Caco-2 (cell line): ENCODE results near the gene NHLRC4. TPM values are rescaled to one million over a fixed set of nuclear protein-coding genes. Genes with fewer than 3 reads are reported as not detected.

Experiments
- BruUV-seq: library from RNA; stranded (reverse); fragments of 400-500 nt; replicated peaks from 2 replicates; lab custom pipeline; 2021; lab: Mats Ljungman, UMichigan
- CTCF ChIA-PET: fragments of 300-600 bp; sonication (Branson Sonifier 250); formaldehyde crosslinking; loops from one replicate; lab custom pipeline; 2022; ENCODE audit warnings: antibody characterized with exemption; lab: Charles Lee
- POLR2A ChIA-PET: fragments of 300-600 bp; sonication (Branson Sonifier 250); formaldehyde crosslinking; loops from one replicate; lab custom pipeline; 2022; ENCODE audit warnings: antibody characterized with exemption; lab: Charles Lee
- DNase-seq, 2 experiments: peaks; one replicate each; pipeline versions ENCODE4 v3.0.0 to v3.0.0-alpha.2; 2020 to 2022
- H3K27me3 ChIP-seq: replicated peaks from 2 replicates; pipeline ENCODE4 v1.6.0; 2011; ENCODE audit warnings: low read length; ENCODE audit not compliant: control insufficient read depth, insufficient read depth
- H3K36me3 ChIP-seq: 2 replicates; pipeline ENCODE4 v1.5.1; 2011; ENCODE audit warnings: low read length; ENCODE audit not compliant: control insufficient read depth, insufficient read depth
- H3K4me1 ChIP-seq: fragments of 250-450 bp; sonication (Bioruptor Pico); 2 replicates; pipeline ENCODE4 v1.5.1; 2020; ENCODE audit warnings: mild to moderate bottlenecking
- H3K4me3 ChIP-seq: 2 replicates; pipeline ENCODE4 v1.5.1; 2011; ENCODE audit warnings: low read depth, mild to moderate bottlenecking, control low read depth, low read length
- H3K9me3 ChIP-seq: fragments of 250-450 bp; sonication (Bioruptor Pico); 2 replicates; pipeline ENCODE4 v1.5.1; 2020; ENCODE audit warnings: mild to moderate bottlenecking, moderate library complexity
- H3K27ac Mint-ChIP-seq: one replicate; pipeline ENCODE4 v1.8.0; 2022; ENCODE audit warnings: mixed read lengths; ENCODE audit not compliant: unreplicated experiment
- H3K27me3 Mint-ChIP-seq: one replicate; pipeline ENCODE4 v1.8.0; 2022; ENCODE audit warnings: mixed read lengths; ENCODE audit not compliant: insufficient read depth, unreplicated experiment
- H3K36me3 Mint-ChIP-seq: one replicate; pipeline ENCODE4 v1.8.0; 2022; ENCODE audit warnings: mild to moderate bottlenecking, mixed read lengths; ENCODE audit not compliant: insufficient read depth, unreplicated experiment
- H3K4me1 Mint-ChIP-seq: one replicate; pipeline ENCODE4 v1.8.0; 2022; ENCODE audit warnings: low read depth, mixed read lengths; ENCODE audit not compliant: unreplicated experiment
- H3K4me3 Mint-ChIP-seq: one replicate; pipeline ENCODE4 v1.8.0; 2022; ENCODE audit warnings: mild to moderate bottlenecking, moderate library complexity, mixed read lengths; ENCODE audit not compliant: unreplicated experiment
- H3K9me3 Mint-ChIP-seq: one replicate; pipeline ENCODE4 v1.8.0; 2022; ENCODE audit warnings: mixed read lengths; ENCODE audit not compliant: unreplicated experiment
- intact Hi-C: fragments of 100-400 bp; cut with micrococcal nuclease; formaldehyde crosslinking; loops from one replicate; pipeline ENCODE4 v1.10.0; 2022; ENCODE audit not compliant: unreplicated experiment
- total RNA-seq: library from RNA; stranded (reverse); gene quantifications from 2 replicates; pipeline ENCODE4 v1.2.3, GENCODE V29; 2022
- TF ChIP-seq, protein P1 (sequence below), 2 experiments: fragments of 200-600 bp in 1 of 2; IDR thresholded peaks; 1 replicate in 1 of 2; 2 replicates in 1 of 2; pipeline versions ENCODE4 v1.5.1 to v1.8.0; 2011 to 2022; ENCODE audit warnings: antibody characterized with exemption in 1 of 2, control low read depth in 1 of 2, inconsistent platforms in 1 of 2, low read depth in 1 of 2, low read length in 1 of 2, mild to moderate bottlenecking in 1 of 2, moderate library complexity in 1 of 2; ENCODE audit not compliant: insufficient read depth in 1 of 2, severe bottlenecking in 1 of 2, unreplicated experiment in 1 of 2

The NHLRC4 gene
- total RNA-seq, 1 experiment from 2014 or later: not detected

DNA sequence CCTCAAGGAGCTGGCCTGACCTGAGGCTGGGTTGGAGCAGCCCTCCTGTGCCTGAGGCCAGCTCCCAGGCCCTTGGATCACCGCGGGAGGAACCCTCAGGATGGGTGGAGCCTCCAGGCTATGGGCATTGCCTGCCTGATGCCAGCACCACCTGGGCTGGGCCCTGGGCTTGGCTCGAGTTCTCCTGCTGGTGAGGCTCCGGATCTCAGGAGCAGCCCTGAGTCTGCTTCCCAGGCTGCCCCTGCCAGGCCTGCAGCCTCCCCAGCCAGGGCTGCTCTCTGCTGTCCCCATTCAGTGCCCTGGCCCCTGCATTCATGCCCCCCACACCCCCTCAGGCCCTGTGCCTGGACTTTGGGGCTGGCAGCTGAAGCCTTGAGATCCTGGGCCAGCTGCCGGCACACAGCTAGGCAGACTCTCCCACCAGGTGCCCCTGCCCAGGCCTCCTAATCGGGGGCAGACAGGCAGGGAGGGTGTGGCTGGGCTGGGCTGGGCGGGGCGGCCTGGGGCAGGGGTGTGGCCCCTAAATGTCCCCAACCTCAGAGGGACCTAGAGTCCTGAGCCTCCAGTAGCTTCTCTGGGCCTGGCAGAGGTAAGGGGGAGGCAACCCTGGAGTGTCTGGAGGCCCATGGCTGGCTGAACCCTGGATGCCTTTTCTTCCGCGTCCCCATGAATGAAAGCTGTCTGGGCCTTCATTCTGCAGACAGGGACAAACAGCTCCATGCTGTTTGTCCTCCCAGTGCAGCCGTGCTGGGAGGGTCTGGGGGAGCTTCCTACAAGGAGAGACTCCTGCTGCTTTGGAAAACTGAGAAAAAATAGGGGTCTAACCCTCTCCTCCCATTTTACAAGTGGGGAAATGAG, 1.8 kb downstream of the NHLRC4 start:
- peaks cover 9% of the 10 kb centered on the region; the same call in 1 of the 2 replicates for H3K4me1 ChIP-seq
- H3K4me3 ChIP-seq: peak overlapping the region; percentile 59
- no peaks in the 10 kb centered on the region for H3K36me3 ChIP-seq
- H3K4me3 Mint-ChIP-seq: peak overlapping the region; percentile 75
- TF ChIP-seq, protein P1, sequence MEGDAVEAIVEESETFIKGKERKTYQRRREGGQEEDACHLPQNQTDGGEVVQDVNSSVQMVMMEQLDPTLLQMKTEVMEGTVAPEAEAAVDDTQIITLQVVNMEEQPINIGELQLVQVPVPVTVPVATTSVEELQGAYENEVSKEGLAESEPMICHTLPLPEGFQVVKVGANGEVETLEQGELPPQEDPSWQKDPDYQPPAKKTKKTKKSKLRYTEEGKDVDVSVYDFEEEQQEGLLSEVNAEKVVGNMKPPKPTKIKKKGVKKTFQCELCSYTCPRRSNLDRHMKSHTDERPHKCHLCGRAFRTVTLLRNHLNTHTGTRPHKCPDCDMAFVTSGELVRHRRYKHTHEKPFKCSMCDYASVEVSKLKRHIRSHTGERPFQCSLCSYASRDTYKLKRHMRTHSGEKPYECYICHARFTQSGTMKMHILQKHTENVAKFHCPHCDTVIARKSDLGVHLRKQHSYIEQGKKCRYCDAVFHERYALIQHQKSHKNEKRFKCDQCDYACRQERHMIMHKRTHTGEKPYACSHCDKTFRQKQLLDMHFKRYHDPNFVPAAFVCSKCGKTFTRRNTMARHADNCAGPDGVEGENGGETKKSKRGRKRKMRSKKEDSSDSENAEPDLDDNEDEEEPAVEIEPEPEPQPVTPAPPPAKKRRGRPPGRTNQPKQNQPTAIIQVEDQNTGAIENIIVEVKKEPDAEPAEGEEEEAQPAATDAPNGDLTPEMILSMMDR (IDR thresholded peaks at IDR 0.05; ENCODE audit: insufficient read depth in 1 of 2, low read depth in 1 of 2, low read length in 1 of 2, severe bottlenecking in 1 of 2, unreplicated experiment in 1 of 2): no peak
- peaks cover 5% of the 10 kb centered on the region for H3K36me3 Mint-ChIP-seq
- no peaks in the 10 kb centered on the region for H3K27me3 ChIP-seq
- H3K9me3 Mint-ChIP-seq: no peaks in the 10 kb centered on the region
- no TSS peak for BruUV-seq
- CTCF ChIA-PET: interaction anchor here (0.6 kb wide), 1 partner anchor 8 kb away, joined by 3 read pairs; no protein-coding TSS in a partner anchor
- DNase-seq: no peak
- H3K4me1 Mint-ChIP-seq: peaks cover 12% of the 10 kb centered on the region
- H3K9me3 ChIP-seq: no peaks in the 10 kb centered on the region
- H3K27ac Mint-ChIP-seq: peak overlapping the region; percentile 82
- intact Hi-C loops: no loop called here
- no peaks in the 10 kb centered on the region for H3K27me3 Mint-ChIP-seq
- POLR2A ChIA-PET: no interaction called here

DNA sequence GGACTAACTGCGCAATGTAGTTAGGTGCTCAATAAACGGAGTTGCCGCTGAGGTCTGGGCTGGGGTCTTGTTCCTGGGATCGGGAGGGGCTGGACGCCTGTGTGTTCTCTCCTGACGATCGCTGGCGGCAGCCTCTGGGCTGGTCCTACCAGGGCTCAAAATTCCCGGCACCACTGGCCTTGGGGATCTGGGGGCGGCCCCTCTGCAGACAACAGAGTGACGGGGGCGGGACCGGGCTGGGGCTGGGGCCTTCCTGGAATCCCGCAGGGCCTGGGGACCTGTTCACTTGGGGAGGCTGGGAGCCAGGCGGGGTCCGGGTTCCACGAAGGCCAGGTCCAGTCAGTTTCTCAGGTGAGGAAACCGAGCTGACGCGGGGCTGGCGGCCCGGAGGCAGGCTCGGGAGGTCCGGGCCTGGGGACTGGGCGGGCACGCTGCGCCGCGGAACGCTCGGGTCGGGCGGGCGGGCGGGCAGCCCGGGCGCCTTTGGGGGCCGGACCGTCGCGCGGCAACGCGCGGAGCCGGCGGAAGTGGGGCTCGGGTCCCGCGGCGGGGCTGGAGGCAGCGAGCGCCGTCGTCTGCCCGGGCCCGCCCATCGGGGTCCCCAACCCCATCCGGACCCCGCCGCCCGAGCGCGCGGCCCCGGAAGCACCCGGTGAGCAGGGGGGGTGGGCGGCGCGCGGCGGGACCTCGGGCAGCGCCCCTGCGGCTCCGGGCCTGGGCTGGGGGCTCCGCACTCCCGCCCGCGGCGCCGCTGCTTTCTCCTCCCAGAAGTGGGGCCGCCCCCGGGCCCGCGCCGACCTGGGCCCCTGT, 2.8 kb downstream of the NHLRC4 start, which contains the start of gene PIGQ:
TSS of gene PIGQ (plus strand) at position 524 of the 810 bp plus-strand sequence. CDS start 4,107 bp downstream, outside the sequence.
- peak within 1 kb of the TSS; percentile 85 for H3K27ac Mint-ChIP-seq
- Histone ChIP-seq H3K9me3 (no peaks in the 10 kb centered on the region), H3K4me3 (peak within 1 kb of the TSS; percentile 59), H3K27me3 (no peaks in the 10 kb centered on the region), H3K36me3 (no peaks in the 10 kb centered on the region), H3K4me1 (peaks cover 9% of the 10 kb centered on the region; the same call in 1 of the 2 replicates)
- H3K4me1 Mint-ChIP-seq: peaks cover 12% of the 10 kb centered on the region
- TF ChIP-seq, protein P1 (IDR thresholded peaks at IDR 0.05; ENCODE audit: insufficient read depth in 1 of 2, low read depth in 1 of 2, low read length in 1 of 2, severe bottlenecking in 1 of 2, unreplicated experiment in 1 of 2): no peak
- peak within 1 kb of the TSS; percentile 75 for H3K4me3 Mint-ChIP-seq
- POLR2A ChIA-PET: no interaction called here
- no peaks in the 10 kb centered on the region for H3K9me3 Mint-ChIP-seq
- intact Hi-C loops: no loop called here
- H3K27me3 Mint-ChIP-seq: no peaks in the 10 kb centered on the region
- no TSS peak for BruUV-seq
- CTCF ChIA-PET: no interaction called here
- peaks cover 5% of the 10 kb centered on the region for H3K36me3 Mint-ChIP-seq
- peak; percentile 69 to 73 for DNase-seq
